Activated T-helper 2 cell treated with anti-CD3 and anti-CD28 coated beads, Interferon-gamma antibody, Interleukin-2, Interleukin-4, amounts not matched to agents 10 μg/mL and 5 μg/mL and 100 μg/mL, durations not matched to agents 14 hours and 24 hours and 36 hours (primary cell): ENCODE data around the gene TPPP3. TPM values are rescaled to one million over a fixed set of nuclear protein-coding genes. Genes with fewer than 3 reads are reported as not detected.

Experiments used
- DNase-seq: peaks from one replicate; pipeline ENCODE4 v3.0.0; 2021; ENCODE audit warnings: low spot score
- H3K27ac Mint-ChIP-seq: one replicate; pipeline ENCODE4 v1.8.0; 2021; ENCODE audit warnings: mixed read lengths
- H3K27me3 Mint-ChIP-seq: one replicate; pipeline ENCODE4 v1.8.0; 2021; ENCODE audit warnings: low read depth, mixed read lengths
- H3K36me3 Mint-ChIP-seq: one replicate; pipeline ENCODE4 v1.8.0; 2021; ENCODE audit warnings: low read depth, mixed read lengths
- H3K4me1 Mint-ChIP-seq: one replicate; pipeline ENCODE4 v1.8.0; 2021; ENCODE audit warnings: low read depth, mixed read lengths
- H3K4me3 Mint-ChIP-seq: one replicate; pipeline ENCODE4 v1.8.0; 2021; ENCODE audit warnings: low read depth, mild to moderate bottlenecking, moderate library complexity, mixed read lengths
- H3K9me3 Mint-ChIP-seq: one replicate; pipeline ENCODE4 v1.8.0; 2021; ENCODE audit warnings: mixed read lengths
- intact Hi-C: fragments of 100-400 bp; cut with micrococcal nuclease; formaldehyde crosslinking; loops from one replicate; pipeline ENCODE4 v1.15.1; 2023
- total RNA-seq: library from RNA; stranded (reverse); gene quantifications from 2 replicates; pipeline ENCODE4 v1.2.3, GENCODE V29; 2022

Gene TPPP3
- total RNA-seq, 1 donor from 2014 or later, result not detected

GRCh38 chr16:67396159-67397035 is 3.1 kb upstream of the TPPP3 start:
- DNase-seq, result no peak
- Mint-ChIP-seq H3K4me1 (peaks cover 4% of the 10 kb centered on the region), H3K27ac (no peak overlapping the region), H3K4me3 (no peak overlapping the region), H3K9me3 (no peaks in the 10 kb centered on the region), H3K36me3 (no peaks in the 10 kb centered on the region), H3K27me3 (peaks cover 34% of the 10 kb centered on the region)
- intact Hi-C loops, result loop anchor here (5.0 kb wide), 1 partner anchor 134 kb away; no protein-coding TSS in a partner anchor

- Mint-ChIP-seq H3K9me3 (no peaks in the 10 kb centered on the region), H3K4me3 (no peak overlapping the region), H3K36me3 (no peaks in the 10 kb centered on the region), H3K27ac (no peak overlapping the region), H3K4me1 (peaks cover 4% of the 10 kb centered on the region), H3K27me3 (peaks cover 36% of the 10 kb centered on the region)
- intact Hi-C loops, result loop anchor here (5.0 kb wide), 1 partner anchor 133 kb away; no protein-coding TSS in a partner anchor
- DNase-seq, result no peak
Measured at GRCh38 chr16:67395458-67396158, 2.3 kb upstream of the TPPP3 start.

- Mint-ChIP-seq H3K27ac (no peak overlapping the region), H3K4me3 (no peak overlapping the region), H3K27me3 (peaks cover 39% of the 10 kb centered on the region), H3K36me3 (no peaks in the 10 kb centered on the region), H3K9me3 (no peaks in the 10 kb centered on the region), H3K4me1 (peaks cover 4% of the 10 kb centered on the region)
- no peak for DNase-seq
- intact Hi-C loops, result loop anchor here (5.0 kb wide), 1 partner anchor 133 kb away; no protein-coding TSS in a partner anchor
Measured at GRCh38 chr16:67395105-67395457, 1.8 kb upstream of the TPPP3 start.

GRCh38 chr16:67394155-67395104 is 1.1 kb upstream of the TPPP3 start:
- peaks cover 4% of the 10 kb centered on the region for H3K4me1 Mint-ChIP-seq
- peaks cover 42% of the 10 kb centered on the region for H3K27me3 Mint-ChIP-seq
- no peak for DNase-seq
- H3K9me3 Mint-ChIP-seq, result no peaks in the 10 kb centered on the region
- intact Hi-C loops, result loop anchor here (5.0 kb wide), 1 partner anchor 132 kb away; no protein-coding TSS in a partner anchor
- no peaks in the 10 kb centered on the region for H3K36me3 Mint-ChIP-seq
- peak overlapping the region; percentile 8 for H3K4me3 Mint-ChIP-seq
- H3K27ac Mint-ChIP-seq, result no peak overlapping the region

- intact Hi-C loops, result no loop called here
- H3K9me3 Mint-ChIP-seq, result no peaks in the 10 kb centered on the region
- H3K27me3 Mint-ChIP-seq, result peaks cover 42% of the 10 kb centered on the region
- peak overlapping the region; percentile 13 for H3K4me3 Mint-ChIP-seq
- no peak for DNase-seq
- no peaks in the 10 kb centered on the region for H3K36me3 Mint-ChIP-seq
- no peak overlapping the region for H3K27ac Mint-ChIP-seq
- H3K4me1 Mint-ChIP-seq, result peaks cover 4% of the 10 kb centered on the region
Measured at GRCh38 chr16:67393788-67394154, 473 bp upstream of the TPPP3 start.

GRCh38 chr16:67392301-67393059 is 818 bp downstream of the TPPP3 start:
- H3K27ac Mint-ChIP-seq, result no peak overlapping the region
- intact Hi-C loops, result no loop called here
- no peaks in the 10 kb centered on the region for H3K9me3 Mint-ChIP-seq
- peaks cover 42% of the 10 kb centered on the region for H3K27me3 Mint-ChIP-seq
- no peak for DNase-seq
- peaks cover 4% of the 10 kb centered on the region for H3K4me1 Mint-ChIP-seq
- H3K36me3 Mint-ChIP-seq, result no peaks in the 10 kb centered on the region
- no peak overlapping the region for H3K4me3 Mint-ChIP-seq

GRCh38 chr16:67391424-67392300 is 1.6 kb downstream of the TPPP3 start:
- intact Hi-C loops, result no loop called here
- Mint-ChIP-seq H3K9me3 (no peaks in the 10 kb centered on the region), H3K4me1 (peaks cover 4% of the 10 kb centered on the region), H3K27me3 (peaks cover 40% of the 10 kb centered on the region), H3K36me3 (no peaks in the 10 kb centered on the region), H3K4me3 (no peak overlapping the region), H3K27ac (no peak overlapping the region)
- no peak for DNase-seq

GRCh38 chr16:67390816-67391423 is 2.4 kb downstream of the TPPP3 start:
- no peak overlapping the region for H3K27ac Mint-ChIP-seq
- peaks cover 4% of the 10 kb centered on the region for H3K4me1 Mint-ChIP-seq
- no peak overlapping the region for H3K4me3 Mint-ChIP-seq
- peaks cover 44% of the 10 kb centered on the region for H3K27me3 Mint-ChIP-seq
- no peak for DNase-seq
- no peaks in the 10 kb centered on the region for H3K9me3 Mint-ChIP-seq
- H3K36me3 Mint-ChIP-seq, result no peaks in the 10 kb centered on the region
- intact Hi-C loops, result no loop called here

- no peaks in the 10 kb centered on the region for H3K36me3 Mint-ChIP-seq
- no peaks in the 10 kb centered on the region for H3K9me3 Mint-ChIP-seq
- peaks cover 44% of the 10 kb centered on the region for H3K27me3 Mint-ChIP-seq
- no peak for DNase-seq
- intact Hi-C loops, result no loop called here
- no peak overlapping the region for H3K27ac Mint-ChIP-seq
- no peak overlapping the region for H3K4me3 Mint-ChIP-seq
- peaks cover 6% of the 10 kb centered on the region for H3K4me1 Mint-ChIP-seq
Measured at GRCh38 chr16:67389911-67390815, 3.1 kb downstream of the TPPP3 start.

- no peak overlapping the region for H3K4me3 Mint-ChIP-seq
- H3K27me3 Mint-ChIP-seq, result peaks cover 36% of the 10 kb centered on the region
- H3K36me3 Mint-ChIP-seq, result no peaks in the 10 kb centered on the region
- intact Hi-C loops, result no loop called here
- DNase-seq, result no peak
- H3K27ac Mint-ChIP-seq, result no peak overlapping the region
- no peaks in the 10 kb centered on the region for H3K9me3 Mint-ChIP-seq
- H3K4me1 Mint-ChIP-seq, result peaks cover 3% of the 10 kb centered on the region
Measured at GRCh38 chr16:67388591-67388990, 4.7 kb downstream of the TPPP3 start.
